ENCODE results near the gene ZBTB24.

ZBTB24 gene

DNA sequence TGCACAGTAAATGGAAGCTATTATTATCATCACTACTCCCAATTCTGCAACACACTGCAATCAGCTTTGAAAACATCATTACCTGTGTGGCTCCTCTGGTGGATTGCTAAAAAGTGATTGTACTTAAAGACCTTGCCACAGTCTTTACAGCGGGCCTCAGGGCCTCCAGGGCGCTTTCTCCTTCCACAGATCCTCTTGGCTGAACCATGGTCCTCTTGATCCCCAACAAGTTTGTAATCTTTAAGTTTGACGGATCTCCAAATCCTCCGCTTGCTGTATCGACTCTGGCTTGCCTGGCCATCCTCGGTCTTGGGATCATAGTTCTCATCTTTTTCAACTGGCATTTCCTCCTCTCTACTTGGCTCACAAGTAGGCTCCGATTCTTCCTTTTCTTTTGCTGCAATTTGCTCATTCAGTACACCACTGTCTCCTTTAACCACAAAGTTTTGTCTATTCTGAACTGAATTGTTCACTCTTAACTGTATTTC, 2.0 kb downstream of the ZBTB24 start:
- in situ Hi-C loops (cut with HindIII; ENCODE audit: low sequenced_read_pairs) = no loop called here
- H3K4me3 ChIP-seq (ENCODE audit: low read depth, low read length) = no peak overlapping the region
- TF ChIP-seq, protein P1, sequence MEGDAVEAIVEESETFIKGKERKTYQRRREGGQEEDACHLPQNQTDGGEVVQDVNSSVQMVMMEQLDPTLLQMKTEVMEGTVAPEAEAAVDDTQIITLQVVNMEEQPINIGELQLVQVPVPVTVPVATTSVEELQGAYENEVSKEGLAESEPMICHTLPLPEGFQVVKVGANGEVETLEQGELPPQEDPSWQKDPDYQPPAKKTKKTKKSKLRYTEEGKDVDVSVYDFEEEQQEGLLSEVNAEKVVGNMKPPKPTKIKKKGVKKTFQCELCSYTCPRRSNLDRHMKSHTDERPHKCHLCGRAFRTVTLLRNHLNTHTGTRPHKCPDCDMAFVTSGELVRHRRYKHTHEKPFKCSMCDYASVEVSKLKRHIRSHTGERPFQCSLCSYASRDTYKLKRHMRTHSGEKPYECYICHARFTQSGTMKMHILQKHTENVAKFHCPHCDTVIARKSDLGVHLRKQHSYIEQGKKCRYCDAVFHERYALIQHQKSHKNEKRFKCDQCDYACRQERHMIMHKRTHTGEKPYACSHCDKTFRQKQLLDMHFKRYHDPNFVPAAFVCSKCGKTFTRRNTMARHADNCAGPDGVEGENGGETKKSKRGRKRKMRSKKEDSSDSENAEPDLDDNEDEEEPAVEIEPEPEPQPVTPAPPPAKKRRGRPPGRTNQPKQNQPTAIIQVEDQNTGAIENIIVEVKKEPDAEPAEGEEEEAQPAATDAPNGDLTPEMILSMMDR (IDR thresholded peaks at IDR 0.05; ENCODE audit: low read depth, low read length) = no peak
- no peak for DNase-seq (ENCODE audit: low read depth, low spot score)

GRCh38 chr6:109478841-109479624, 4.0 kb downstream of the ZBTB24 start:
- in situ Hi-C loops (cut with HindIII; ENCODE audit: low sequenced_read_pairs) = no loop called here
- no peak for DNase-seq (ENCODE audit: low read depth, low spot score)
- TF ChIP-seq, protein P1 (IDR thresholded peaks at IDR 0.05; ENCODE audit: low read depth, low read length) = no peak
- H3K4me3 ChIP-seq (ENCODE audit: low read depth, low read length) = no peak overlapping the region

DNA sequence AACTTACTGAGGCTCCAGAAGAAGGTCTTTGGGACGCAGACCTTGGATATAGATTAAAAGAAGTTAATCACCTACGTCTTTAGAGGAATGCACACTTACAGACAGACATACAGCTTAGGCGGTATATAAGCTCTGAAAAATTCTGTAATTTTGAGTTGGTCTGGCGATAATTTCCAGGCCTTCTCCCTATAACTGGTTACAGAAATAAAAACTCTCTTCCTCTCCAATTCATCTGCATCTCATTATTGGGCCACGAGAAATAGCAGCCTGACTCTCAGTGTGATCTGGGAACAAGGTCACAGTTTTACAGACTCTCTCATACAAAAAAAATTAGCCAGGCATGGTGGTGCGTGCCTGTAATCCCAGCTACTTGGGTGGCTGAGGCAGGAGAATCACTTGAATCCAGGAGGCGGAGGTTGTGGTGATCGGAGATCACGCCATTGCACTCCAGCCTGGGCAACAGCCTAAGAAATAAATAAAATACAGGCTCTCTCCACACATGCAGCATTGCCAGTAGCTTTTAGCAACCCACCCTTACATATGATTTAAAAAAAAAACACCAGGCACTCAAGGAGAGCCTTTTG, 4.7 kb downstream of the ZBTB24 start:
- no peak for DNase-seq (ENCODE audit: low read depth, low spot score)
- in situ Hi-C loops (cut with HindIII; ENCODE audit: low sequenced_read_pairs) = no loop called here
- TF ChIP-seq, protein P1 (IDR thresholded peaks at IDR 0.05; ENCODE audit: low read depth, low read length) = no peak
- no peak overlapping the region for H3K4me3 ChIP-seq (ENCODE audit: low read depth, low read length)

DNA sequence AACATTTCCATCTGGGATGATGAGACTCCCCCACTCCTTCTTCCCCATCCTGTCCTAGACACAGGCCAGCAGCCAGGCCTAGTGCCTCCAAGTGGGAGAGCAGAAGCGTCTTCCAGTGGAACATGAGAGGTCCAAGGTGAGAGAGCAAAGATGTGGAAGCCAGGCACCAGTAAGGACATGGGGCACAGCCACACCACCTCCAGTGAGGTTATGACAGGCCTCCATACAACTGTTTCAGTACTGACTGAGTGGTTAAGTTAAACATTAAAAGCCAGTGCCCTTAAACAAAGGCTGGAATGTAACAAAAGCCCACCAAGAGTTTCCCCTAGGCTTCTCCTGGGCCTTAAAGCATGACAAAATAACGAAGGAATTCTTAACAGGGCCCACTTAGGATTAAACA, 5.3 kb downstream of the ZBTB24 start:
- TF ChIP-seq, protein P1 (IDR thresholded peaks at IDR 0.05; ENCODE audit: low read depth, low read length) = no peak
- DNase-seq (ENCODE audit: low read depth, low spot score) = no peak
- in situ Hi-C loops (cut with HindIII; ENCODE audit: low sequenced_read_pairs) = no loop called here
- H3K4me3 ChIP-seq (ENCODE audit: low read depth, low read length) = no peak overlapping the region

GRCh38 chr6:109477184-109477583, 5.8 kb downstream of the ZBTB24 start:
- H3K4me3 ChIP-seq (ENCODE audit: low read depth, low read length) = no peak overlapping the region
- DNase-seq (ENCODE audit: low read depth, low spot score) = no peak
- TF ChIP-seq, protein P1 (IDR thresholded peaks at IDR 0.05; ENCODE audit: low read depth, low read length) = no peak
- in situ Hi-C loops (cut with HindIII; ENCODE audit: low sequenced_read_pairs) = no loop called here

DNA sequence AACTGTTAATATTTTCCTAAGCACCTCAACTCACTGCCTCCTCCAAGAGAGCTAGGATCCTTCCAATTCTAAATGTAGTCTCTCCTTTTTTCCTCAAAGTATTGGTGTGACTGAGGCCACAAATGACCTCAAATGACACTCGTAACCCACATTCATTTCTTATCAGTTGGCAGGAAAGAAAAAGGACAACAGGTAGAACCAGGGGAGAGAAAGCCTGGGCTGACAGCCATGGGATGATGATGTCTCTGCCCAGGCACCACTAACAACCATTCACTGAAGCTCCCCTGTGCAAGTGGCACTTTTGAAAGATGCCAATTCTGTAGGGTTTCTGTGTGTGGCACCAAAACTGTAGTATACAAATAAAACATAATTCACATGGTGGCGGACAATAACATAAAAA, 7.4 kb downstream of the ZBTB24 start:
- TF ChIP-seq, protein P1 (IDR thresholded peaks at IDR 0.05; ENCODE audit: low read depth, low read length) = no peak
- no peak for DNase-seq (ENCODE audit: low read depth, low spot score)
- in situ Hi-C loops (cut with HindIII; ENCODE audit: low sequenced_read_pairs) = no loop called here

More for the DNA sequence above, 7.4 kb downstream of the ZBTB24 start:
- H3K4me3 ChIP-seq (ENCODE audit: low read depth, low read length) = no peak overlapping the region
